ENCODE data around the gene ZNF219.
A peak's percentile ranks its signal among the peaks of the same experiment; 100 is the strongest.

Gene ZNF219

GRCh38 chr14:21098076-21098891 is at the start of gene ZNF219:
TSS of gene ZNF219 (minus strand) at chr14:21098655. CDS start at chr14:21093591, 5,064 bp downstream.
- ATAC-seq (replicated peaks; ENCODE audit: extremely low read depth, poor library complexity, severe bottlenecking): peak; percentile 33

GRCh38 chr14:21145437-21145836 is 47.0 kb upstream of the ZNF219 start:
- H3K9me3 Mint-ChIP-seq: peaks cover 14% of the 10 kb centered on the region
- ATAC-seq (replicated peaks; ENCODE audit: extremely low read depth, poor library complexity, severe bottlenecking) (no peak), DNase-seq (ENCODE audit: low spot score in 2 of 2) (no peak)
- no peaks in the 10 kb centered on the region for H3K4me1 Mint-ChIP-seq
- no peaks in the 10 kb centered on the region for H3K36me3 Mint-ChIP-seq (ENCODE audit: insufficient read depth)
- no peak overlapping the region for H3K27ac Mint-ChIP-seq (ENCODE audit: low read depth)
- peaks cover 39% of the 10 kb centered on the region for H3K27me3 Mint-ChIP-seq
- H3K4me3 Mint-ChIP-seq: no peak overlapping the region

More at GRCh38 chr14:21098076-21098891, at the start of gene ZNF219:
- Mint-ChIP-seq H3K27ac (ENCODE audit: low read depth) (peak within 1 kb of the TSS; percentile 80), H3K9me3 (no peaks in the 10 kb centered on the region), H3K36me3 (ENCODE audit: insufficient read depth) (peaks cover 4% of the 10 kb centered on the region), H3K4me1 (peaks cover 19% of the 10 kb centered on the region), H3K27me3 (peaks cover 10% of the 10 kb centered on the region), H3K4me3 (peak within 1 kb of the TSS; percentile 86)
- DNase-seq (ENCODE audit: low spot score in 2 of 2): no peak

DNA sequence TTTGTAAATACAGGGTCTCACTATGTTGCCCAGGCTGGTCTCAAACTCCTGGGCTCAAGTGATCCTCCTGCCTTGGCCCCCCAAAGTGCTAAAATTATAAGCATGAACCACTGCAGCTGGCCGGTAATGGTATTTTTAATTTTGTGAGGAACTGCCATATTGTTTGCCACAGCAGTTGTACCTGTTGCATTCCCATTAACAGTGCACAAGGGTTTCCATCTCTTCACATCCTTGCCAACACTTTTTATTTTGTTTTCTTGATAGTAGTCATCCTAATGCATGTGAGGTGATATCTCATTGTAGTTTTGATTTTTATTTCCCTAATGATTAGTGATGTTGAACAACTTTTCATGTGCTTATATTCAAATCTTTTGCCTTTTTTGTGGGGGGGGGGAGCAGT is 43.9 kb upstream of the ZNF219 start:
- Mint-ChIP-seq H3K27me3 (peaks cover 49% of the 10 kb centered on the region), H3K36me3 (ENCODE audit: insufficient read depth) (no peaks in the 10 kb centered on the region), H3K9me3 (peaks cover 14% of the 10 kb centered on the region), H3K27ac (ENCODE audit: low read depth) (no peak overlapping the region), H3K4me3 (no peak overlapping the region), H3K4me1 (no peaks in the 10 kb centered on the region)
- DNase-seq (ENCODE audit: low spot score in 2 of 2) (no peak), ATAC-seq (replicated peaks; ENCODE audit: extremely low read depth, poor library complexity, severe bottlenecking) (no peak)

- Mint-ChIP-seq H3K27me3 (peaks cover 10% of the 10 kb centered on the region), H3K4me3 (no peak overlapping the region), H3K27ac (ENCODE audit: low read depth) (no peak overlapping the region), H3K4me1 (no peaks in the 10 kb centered on the region), H3K36me3 (ENCODE audit: insufficient read depth) (no peaks in the 10 kb centered on the region), H3K9me3 (no peaks in the 10 kb centered on the region)
- ATAC-seq (replicated peaks; ENCODE audit: extremely low read depth, poor library complexity, severe bottlenecking) (no peak), DNase-seq (ENCODE audit: low spot score in 2 of 2) (no peak)
These were observed 37.6 kb upstream of the ZNF219 start for GRCh38 chr14:21136024-21136423.

GRCh38 chr14:21133901-21134300 is 35.4 kb upstream of the ZNF219 start:
- Mint-ChIP-seq H3K36me3 (ENCODE audit: insufficient read depth) (no peaks in the 10 kb centered on the region), H3K4me3 (no peak overlapping the region), H3K9me3 (no peaks in the 10 kb centered on the region), H3K4me1 (no peaks in the 10 kb centered on the region), H3K27me3 (peaks cover under 1% of the 10 kb centered on the region), H3K27ac (ENCODE audit: low read depth) (no peak overlapping the region)
- DNase-seq (ENCODE audit: low spot score in 2 of 2) (no peak), ATAC-seq (replicated peaks; ENCODE audit: extremely low read depth, poor library complexity, severe bottlenecking) (no peak)

DNA sequence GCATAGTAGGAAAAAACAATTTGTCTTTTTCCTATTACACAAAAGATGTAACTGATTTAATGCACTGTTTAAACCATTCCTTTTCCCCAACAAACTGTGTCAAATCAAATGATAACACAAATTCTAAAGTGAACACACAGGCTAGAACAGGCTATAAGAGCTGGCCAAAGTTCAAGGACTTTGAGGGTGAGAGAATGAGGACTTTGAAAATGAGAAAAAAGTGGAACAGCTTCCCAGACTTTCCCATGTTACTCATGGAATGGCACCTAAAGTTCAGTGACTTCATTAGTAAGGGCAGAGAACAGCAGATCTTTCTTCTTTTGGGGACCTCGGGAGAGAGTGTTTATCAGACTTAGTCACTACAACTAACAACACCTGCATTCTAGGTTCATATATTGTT is 25.0 kb upstream of the ZNF219 start:
- ATAC-seq (replicated peaks; ENCODE audit: extremely low read depth, poor library complexity, severe bottlenecking) (no peak), DNase-seq (ENCODE audit: low spot score in 2 of 2) (no peak)
- Mint-ChIP-seq H3K36me3 (ENCODE audit: insufficient read depth) (no peaks in the 10 kb centered on the region), H3K9me3 (no peaks in the 10 kb centered on the region), H3K4me3 (no peak overlapping the region), H3K27ac (ENCODE audit: low read depth) (no peak overlapping the region), H3K4me1 (no peaks in the 10 kb centered on the region), H3K27me3 (peaks cover 90% of the 10 kb centered on the region)

- no peak for DNase-seq (ENCODE audit: low spot score in 2 of 2)
- Mint-ChIP-seq H3K27me3 (peaks cover 78% of the 10 kb centered on the region), H3K4me1 (no peaks in the 10 kb centered on the region), H3K27ac (ENCODE audit: low read depth) (no peak overlapping the region), H3K4me3 (no peak overlapping the region), H3K9me3 (no peaks in the 10 kb centered on the region), H3K36me3 (ENCODE audit: insufficient read depth) (no peaks in the 10 kb centered on the region)
- ATAC-seq (replicated peaks; ENCODE audit: extremely low read depth, poor library complexity, severe bottlenecking): no peak
These were observed 22.7 kb upstream of the ZNF219 start for GRCh38 chr14:21121122-21121521.

GRCh38 chr14:21120686-21121085 is 22.2 kb upstream of the ZNF219 start:
- Mint-ChIP-seq H3K27ac (ENCODE audit: low read depth) (no peak overlapping the region), H3K27me3 (peaks cover 74% of the 10 kb centered on the region), H3K36me3 (ENCODE audit: insufficient read depth) (no peaks in the 10 kb centered on the region), H3K4me1 (no peaks in the 10 kb centered on the region), H3K9me3 (no peaks in the 10 kb centered on the region), H3K4me3 (no peak overlapping the region)
- DNase-seq (ENCODE audit: low spot score in 2 of 2) (no peak), ATAC-seq (replicated peaks; ENCODE audit: extremely low read depth, poor library complexity, severe bottlenecking) (no peak)

DNA sequence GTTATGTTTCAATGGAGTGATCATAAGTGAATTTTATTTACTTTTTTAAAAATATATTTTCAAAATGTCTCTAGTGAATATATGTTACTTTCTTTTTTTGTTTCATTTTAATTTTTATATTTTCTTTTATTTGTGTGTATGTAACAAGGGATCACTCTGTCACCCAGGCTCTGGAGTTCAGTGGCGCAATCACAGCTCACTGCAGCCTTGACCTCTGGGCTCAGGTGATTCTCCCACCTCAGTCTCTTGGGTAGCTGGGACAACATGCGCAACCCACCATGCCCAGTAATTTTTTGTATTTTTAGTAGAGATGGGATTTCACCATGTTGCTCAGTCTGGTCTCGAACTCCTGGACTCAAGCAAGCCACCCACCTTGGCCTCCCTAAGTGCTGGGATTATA is 20.5 kb upstream of the ZNF219 start:
- ATAC-seq (replicated peaks; ENCODE audit: extremely low read depth, poor library complexity, severe bottlenecking) (no peak), DNase-seq (ENCODE audit: low spot score in 2 of 2) (no peak)
- Mint-ChIP-seq H3K36me3 (ENCODE audit: insufficient read depth) (no peaks in the 10 kb centered on the region), H3K9me3 (no peaks in the 10 kb centered on the region), H3K27me3 (peaks cover 59% of the 10 kb centered on the region), H3K4me1 (no peaks in the 10 kb centered on the region), H3K4me3 (no peak overlapping the region), H3K27ac (ENCODE audit: low read depth) (no peak overlapping the region)

DNA sequence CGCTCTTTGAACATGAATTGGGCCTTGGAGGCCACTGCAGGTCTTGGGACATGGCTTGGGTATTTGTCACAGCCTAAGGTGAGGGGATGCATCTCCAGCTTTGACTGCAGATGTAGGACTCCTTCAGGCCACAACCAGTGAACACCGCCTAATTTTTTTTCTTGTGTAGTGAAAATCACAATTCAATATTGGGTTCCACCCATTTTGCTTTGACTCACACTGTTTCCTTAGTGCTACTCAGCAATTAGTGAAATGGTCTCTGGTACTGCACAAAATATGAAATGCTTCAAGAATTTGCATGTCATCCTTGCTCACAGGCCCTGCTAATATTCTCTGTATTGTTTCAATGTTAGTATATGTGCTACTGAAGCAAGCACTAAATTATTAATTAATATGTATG is 14.9 kb upstream of the ZNF219 start:
- no peaks in the 10 kb centered on the region for H3K9me3 Mint-ChIP-seq
- no peak overlapping the region for H3K4me3 Mint-ChIP-seq
- H3K27ac Mint-ChIP-seq (ENCODE audit: low read depth): no peak overlapping the region
- peaks cover 10% of the 10 kb centered on the region for H3K27me3 Mint-ChIP-seq
- DNase-seq (ENCODE audit: low spot score in 2 of 2) (no peak), ATAC-seq (replicated peaks; ENCODE audit: extremely low read depth, poor library complexity, severe bottlenecking) (no peak)
- no peaks in the 10 kb centered on the region for H3K36me3 Mint-ChIP-seq (ENCODE audit: insufficient read depth)
- no peaks in the 10 kb centered on the region for H3K4me1 Mint-ChIP-seq

- no peak overlapping the region for H3K27ac Mint-ChIP-seq (ENCODE audit: low read depth)
- DNase-seq (ENCODE audit: low spot score in 2 of 2) (no peak), ATAC-seq (replicated peaks; ENCODE audit: extremely low read depth, poor library complexity, severe bottlenecking) (no peak)
- no peaks in the 10 kb centered on the region for H3K36me3 Mint-ChIP-seq (ENCODE audit: insufficient read depth)
- no peaks in the 10 kb centered on the region for H3K4me1 Mint-ChIP-seq
- H3K4me3 Mint-ChIP-seq: no peak overlapping the region
- no peaks in the 10 kb centered on the region for H3K9me3 Mint-ChIP-seq
- no peaks in the 10 kb centered on the region for H3K27me3 Mint-ChIP-seq
These were observed 13.8 kb upstream of the ZNF219 start for GRCh38 chr14:21112255-21112654.

DNA sequence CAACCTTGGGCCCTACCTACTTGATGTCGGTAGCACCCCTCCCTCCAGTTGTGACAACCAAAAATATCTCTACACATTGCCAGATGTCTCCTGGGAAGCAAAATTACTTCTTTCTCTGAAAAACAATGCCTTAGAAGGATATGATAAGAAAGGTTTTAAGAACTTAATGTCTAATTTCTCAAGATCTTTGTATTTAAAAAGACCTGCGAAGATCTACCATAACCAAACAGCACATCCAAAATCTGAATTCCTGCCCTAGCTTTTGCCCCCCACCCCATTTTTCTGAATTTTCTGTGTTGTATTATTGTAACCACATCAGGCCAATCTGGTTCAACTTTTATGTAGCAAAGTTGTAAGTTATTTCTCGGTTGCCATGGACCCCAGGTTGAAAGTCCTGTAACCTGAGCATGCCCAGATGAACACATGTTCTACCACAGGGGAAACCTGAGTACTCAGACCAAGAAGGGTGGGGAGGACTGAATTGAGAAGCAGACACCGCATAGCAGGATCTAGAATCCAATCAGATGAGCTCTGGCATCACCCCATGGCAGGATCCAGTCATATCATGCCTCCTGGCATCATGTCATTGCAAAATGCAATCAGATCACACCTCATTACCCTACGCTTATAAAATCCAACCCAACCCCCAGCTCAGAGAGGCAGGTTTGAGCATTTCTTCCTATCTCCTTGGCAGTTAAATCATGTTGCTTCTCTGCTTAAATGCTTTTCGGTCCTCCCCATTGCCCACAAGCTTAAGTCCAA is 11.1 kb upstream of the ZNF219 start:
- no peaks in the 10 kb centered on the region for H3K27me3 Mint-ChIP-seq
- ATAC-seq (replicated peaks; ENCODE audit: extremely low read depth, poor library complexity, severe bottlenecking) (no peak), DNase-seq (ENCODE audit: low spot score in 2 of 2) (no peak)
- no peak overlapping the region for H3K4me3 Mint-ChIP-seq
- no peaks in the 10 kb centered on the region for H3K36me3 Mint-ChIP-seq (ENCODE audit: insufficient read depth)
- no peak overlapping the region for H3K27ac Mint-ChIP-seq (ENCODE audit: low read depth)
- no peaks in the 10 kb centered on the region for H3K9me3 Mint-ChIP-seq
- peaks cover 9% of the 10 kb centered on the region for H3K4me1 Mint-ChIP-seq

DNA sequence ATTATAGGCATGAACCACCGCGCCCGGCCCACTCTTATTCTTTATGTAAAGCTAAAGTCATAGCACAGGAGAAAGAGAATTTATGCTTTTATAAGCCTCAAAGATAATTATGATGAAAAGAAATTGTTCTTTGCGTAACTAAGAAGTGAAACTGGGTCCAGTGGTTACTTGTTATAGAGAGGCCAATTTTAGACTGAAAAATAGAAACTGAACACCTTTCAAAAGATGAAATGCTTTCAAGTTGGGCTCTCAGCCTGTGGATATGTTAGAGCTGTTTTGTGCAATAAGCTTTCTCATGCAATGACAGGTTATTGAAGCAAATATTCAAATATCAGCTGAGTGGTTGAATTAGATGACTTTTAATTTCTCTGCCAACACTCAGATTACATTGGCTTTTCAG is 10.3 kb upstream of the ZNF219 start:
- Mint-ChIP-seq H3K27me3 (no peaks in the 10 kb centered on the region), H3K27ac (ENCODE audit: low read depth) (no peak overlapping the region), H3K36me3 (ENCODE audit: insufficient read depth) (peaks cover 4% of the 10 kb centered on the region), H3K4me1 (peaks cover 13% of the 10 kb centered on the region), H3K4me3 (no peak overlapping the region), H3K9me3 (no peaks in the 10 kb centered on the region)
- ATAC-seq (replicated peaks; ENCODE audit: extremely low read depth, poor library complexity, severe bottlenecking) (no peak), DNase-seq (ENCODE audit: low spot score in 2 of 2) (no peak)
